HEK293 (cell line): ENCODE measurements around the gene BTBD3.

Source experiments
- CTCF ChIA-PET: fragments of 350-600 bp; formaldehyde crosslinking; extraction: SDS; loops from one replicate; lab custom pipeline; 2021; ENCODE audit warnings: antibody characterized with exemption; lab: Yijun Ruan, JAX
- POLR2A ChIA-PET: fragments of 300-600 bp; formaldehyde crosslinking; extraction: SDS; loops from one replicate; lab custom pipeline; 2020; ENCODE audit warnings: antibody characterized with exemption, inconsistent platforms; lab: Yijun Ruan, JAX
- H3K27ac ChIP-seq: fragments of 200-500 bp; sonication (Bioruptor generic); 2 replicates; pipeline ENCODE4 v1.5.1; 2014; ENCODE audit warnings: low read depth, low read length, control low read depth, inconsistent platforms; ENCODE audit errors: extremely low read depth
- H3K36me3 ChIP-seq, 2 experiments: fragments of 200-500 bp in 1 of 2; sonication (Bioruptor generic) in 1 of 2; 1 replicate in 1 of 2; 2 replicates in 1 of 2; pipeline ENCODE4 v1.5.1; 2014 to 2017; ENCODE audit warnings: inconsistent platforms in 2 of 2, low read length in 2 of 2; ENCODE audit not compliant: control insufficient read depth in 2 of 2, insufficient read depth in 1 of 2
- H3K4me1 ChIP-seq: fragments of 200-500 bp; sonication (Bioruptor generic); 2 replicates; pipeline ENCODE4 v1.5.1; 2014; ENCODE audit warnings: mild to moderate bottlenecking, low read length, inconsistent platforms; ENCODE audit not compliant: control insufficient read depth, insufficient read depth
- H3K4me3 ChIP-seq: 2 replicates; pipeline ENCODE4 v1.5.1; 2011; ENCODE audit warnings: low read depth, mild to moderate bottlenecking, control low read depth, low read length, moderate library complexity
- H3K9me3 ChIP-seq: fragments of 200-500 bp; sonication (Bioruptor generic); 2 replicates; pipeline ENCODE4 v1.5.1; 2014; ENCODE audit warnings: low read depth, low read length, inconsistent platforms; ENCODE audit not compliant: control insufficient read depth, insufficient read depth
- GFI1B ChIP-seq: fragments of 450-650 bp; formaldehyde crosslinking; IDR thresholded peaks from 2 replicates; pipeline ENCODE4 v1.5.1; 2016; ENCODE audit warnings: missing biosample characterization, missing genetic modification characterization
- GLIS1 ChIP-seq: fragments of 450-650 bp; formaldehyde crosslinking; IDR thresholded peaks from 2 replicates; pipeline ENCODE4 v1.5.1; 2016; ENCODE audit warnings: missing biosample characterization, missing genetic modification characterization
- KLF10 ChIP-seq: fragments of 450-650 bp; IDR thresholded peaks from 2 replicates; pipeline ENCODE4 v1.5.1; 2018; ENCODE audit warnings: missing biosample characterization, mild to moderate bottlenecking, missing genetic modification characterization
- MEIS1 ChIP-seq: sonication (generic); formaldehyde crosslinking; IDR thresholded peaks from 2 replicates; pipeline ENCODE4 v1.8.1; 2022; ENCODE audit warnings: missing genetic modification reagents, mild to moderate bottlenecking, borderline replicate concordance
- PRDM10 ChIP-seq: fragments of 450-650 bp; formaldehyde crosslinking; IDR thresholded peaks from 2 replicates; pipeline ENCODE4 v1.5.1; 2016; ENCODE audit warnings: missing biosample characterization, missing genetic modification characterization
- PRDM6 ChIP-seq: fragments of 450-650 bp; formaldehyde crosslinking; IDR thresholded peaks from 2 replicates; pipeline ENCODE4 v1.5.1; 2017; ENCODE audit warnings: missing biosample characterization, missing genetic modification characterization
- SP7 ChIP-seq: fragments of 450-650 bp; formaldehyde crosslinking; IDR thresholded peaks from 2 replicates; pipeline ENCODE4 v1.5.1; 2016; ENCODE audit warnings: missing biosample characterization, missing genetic modification characterization
- TCF7L2 ChIP-seq: IDR thresholded peaks from 2 replicates; pipeline ENCODE4 v1.6.1; 2011; ENCODE audit warnings: low read depth, mild to moderate bottlenecking, inconsistent platforms, low read length, moderate library complexity, borderline replicate concordance
- WT1 ChIP-seq: fragments of 450-650 bp; formaldehyde crosslinking; IDR thresholded peaks from 2 replicates; pipeline ENCODE4 v1.5.1; 2016; ENCODE audit warnings: missing biosample characterization, missing genetic modification characterization
- ZBTB1 ChIP-seq: fragments of 450-650 bp; formaldehyde crosslinking; IDR thresholded peaks from 2 replicates; pipeline ENCODE4 v1.5.1; 2016; ENCODE audit warnings: missing biosample characterization, missing genetic modification characterization
- ZBTB17 ChIP-seq: fragments of 450-650 bp; formaldehyde crosslinking; IDR thresholded peaks from 2 replicates; pipeline ENCODE4 v1.5.1; 2016; ENCODE audit warnings: missing biosample characterization, missing genetic modification characterization
- ZEB2 ChIP-seq: fragments of 450-650 bp; formaldehyde crosslinking; IDR thresholded peaks from 2 replicates; pipeline ENCODE4 v1.5.1; 2016; ENCODE audit warnings: missing biosample characterization, missing genetic modification characterization
- ZFP3 ChIP-seq: fragments of 450-650 bp; formaldehyde crosslinking; IDR thresholded peaks from 2 replicates; pipeline ENCODE4 v1.5.1; 2016; ENCODE audit warnings: low read depth, missing biosample characterization, missing genetic modification characterization
- ZNF174 ChIP-seq: fragments of 450-650 bp; formaldehyde crosslinking; IDR thresholded peaks from 2 replicates; pipeline ENCODE4 v1.5.0; 2017; ENCODE audit warnings: missing biosample characterization, mild to moderate bottlenecking, missing genetic modification characterization
- ZNF175 ChIP-seq: fragments of 450-650 bp; formaldehyde crosslinking; IDR thresholded peaks from 2 replicates; pipeline ENCODE4 v1.5.1; 2016; ENCODE audit warnings: missing biosample characterization, missing genetic modification characterization
- ZNF221 ChIP-seq: fragments of 450-650 bp; formaldehyde crosslinking; IDR thresholded peaks from 2 replicates; pipeline ENCODE4 v1.5.1; 2017; ENCODE audit warnings: missing biosample characterization, missing genetic modification characterization, borderline replicate concordance
- ZNF335 ChIP-seq: fragments of 450-650 bp; formaldehyde crosslinking; conservative IDR thresholded peaks from 2 replicates; pipeline ENCODE4 v1.5.1; 2016; ENCODE audit warnings: missing biosample characterization, missing genetic modification characterization
- ZNF362 ChIP-seq: fragments of 450-650 bp; formaldehyde crosslinking; IDR thresholded peaks from 2 replicates; pipeline ENCODE4 v1.5.1; 2016; ENCODE audit warnings: missing biosample characterization, missing genetic modification characterization
- ZNF366 ChIP-seq: fragments of 450-650 bp; formaldehyde crosslinking; conservative IDR thresholded peaks from 2 replicates; pipeline ENCODE4 v1.5.1; 2016; ENCODE audit warnings: missing biosample characterization, missing genetic modification characterization
- ZNF501 ChIP-seq: fragments of 450-650 bp; formaldehyde crosslinking; IDR thresholded peaks from 2 replicates; pipeline ENCODE4 v1.5.1; 2016; ENCODE audit warnings: missing biosample characterization, missing genetic modification characterization
- ZNF521 ChIP-seq: fragments of 450-650 bp; formaldehyde crosslinking; IDR thresholded peaks from 2 replicates; pipeline ENCODE4 v1.5.1; 2017; ENCODE audit warnings: missing biosample characterization, mild to moderate bottlenecking, missing genetic modification characterization
- ZNF549 ChIP-seq: fragments of 450-650 bp; IDR thresholded peaks from 2 replicates; pipeline ENCODE4 v1.5.1; 2018; ENCODE audit warnings: missing biosample characterization, missing genetic modification characterization, mild to moderate bottlenecking, inconsistent platforms, moderate library complexity
- ZNF600 ChIP-seq: fragments of 450-650 bp; formaldehyde crosslinking; IDR thresholded peaks from 2 replicates; pipeline ENCODE4 v1.5.1; 2016; ENCODE audit warnings: missing biosample characterization, missing genetic modification characterization
- ZNF654 ChIP-seq: fragments of 450-650 bp; formaldehyde crosslinking; IDR thresholded peaks from 2 replicates; pipeline ENCODE4 v1.5.1; 2016; ENCODE audit warnings: low read depth, missing biosample characterization, missing genetic modification characterization
- ZNF660 ChIP-seq: fragments of 450-650 bp; IDR thresholded peaks from 2 replicates; pipeline ENCODE4 v1.5.1; 2018; ENCODE audit warnings: missing biosample characterization, mild to moderate bottlenecking, missing genetic modification characterization
- ZNF670 ChIP-seq: fragments of 450-650 bp; formaldehyde crosslinking; IDR thresholded peaks from 2 replicates; pipeline ENCODE4 v1.5.1; 2016; ENCODE audit warnings: missing biosample characterization, missing genetic modification characterization, low read depth
- ZNF692 ChIP-seq: fragments of 450-650 bp; formaldehyde crosslinking; IDR thresholded peaks from 2 replicates; pipeline ENCODE4 v1.5.1; 2016; ENCODE audit warnings: missing biosample characterization, missing genetic modification characterization
- ZNF747 ChIP-seq: fragments of 450-650 bp; formaldehyde crosslinking; IDR thresholded peaks from 2 replicates; pipeline ENCODE4 v1.5.1; 2016; ENCODE audit warnings: missing biosample characterization, missing genetic modification characterization
- ZNF830 ChIP-seq: fragments of 450-650 bp; IDR thresholded peaks from 2 replicates; pipeline ENCODE4 v1.5.0; 2018; ENCODE audit warnings: missing biosample characterization, missing genetic modification characterization, low read depth, mild to moderate bottlenecking, moderate library complexity
- ZSCAN30 ChIP-seq: fragments of 450-650 bp; IDR thresholded peaks from 2 replicates; pipeline ENCODE4 v1.5.1; 2018; ENCODE audit warnings: missing biosample characterization, mild to moderate bottlenecking, missing genetic modification characterization, moderate library complexity

Gene BTBD3

GRCh38 chr20:11894062-11894461, 23.6 kb upstream of the BTBD3 start (continued):
- TF ChIP-seq PRDM6 (tag by site-specific recombination) (peak; percentile 81), ZNF654 (no peak), ZNF549 (no peak), ZNF600 (peak; percentile 92), PRDM10 (peak; percentile 71), ZBTB1 (tag by site-specific recombination) (no peak), ZEB2 (peak; percentile 28; the same call in 1 of the 2 replicates), KLF10 (tag by site-specific recombination) (0 out of 2 replicates have a peak, but pooled peaks have one; percentile 35), MEIS1 (CRISPR knock-in tag) (no peak), GFI1B (tag by site-specific recombination) (no peak), ZNF221 (tag by site-specific recombination) (no peak), ZNF174 (no peak), ZSCAN30 (tag by site-specific recombination) (no peak), ZNF366 (0 out of 2 replicates have a peak, but pooled peaks have one; percentile 21), ZNF660 (tag by site-specific recombination) (no peak), ZNF830 (no peak), GLIS1 (tag by site-specific recombination) (no peak), ZNF747 (no peak)

- Histone ChIP-seq H3K4me1 (peaks cover 32% of the 10 kb centered on the region), H3K27ac (peak overlapping the region; percentile 70), H3K36me3 (peaks cover 0 to 3% of the 10 kb centered on the region in 2 experiments; a peak in 2 of 3 replicates), H3K4me3 (no peak overlapping the region), H3K9me3 (no peaks in the 10 kb centered on the region)
- CTCF ChIA-PET = no interaction called here
- POLR2A ChIA-PET = interaction anchor here (0.6 kb wide), 1 partner anchor 306 kb away, joined by 3 read pairs; no protein-coding TSS in a partner anchor
- peak; percentile 68; the same call in 1 of the 2 replicates for TF ChIP-seq ZNF692 (tag by site-specific recombination)
- no peak for TF ChIP-seq WT1 (tag by site-specific recombination)
- TF ChIP-seq ZNF362 (tag by site-specific recombination) = peak; percentile 61; the same call in 1 of the 2 replicates
- peak; percentile 73 for TF ChIP-seq SP7 (tag by site-specific recombination)
- peak; percentile 23; the same call in 1 of the 2 replicates for TF ChIP-seq ZBTB17 (tag by site-specific recombination)
- peak; percentile 86 for TF ChIP-seq TCF7L2
- 0 out of 2 replicates have a peak, but pooled peaks have one; percentile 20 for TF ChIP-seq ZNF335 (tag by site-specific recombination)
- no peak for TF ChIP-seq ZNF670 (tag by site-specific recombination)
- TF ChIP-seq ZNF521 (tag by site-specific recombination) = no peak
- no peak for TF ChIP-seq ZNF501 (tag by site-specific recombination)
- no peak for TF ChIP-seq ZFP3 (tag by site-specific recombination)
- no peak for TF ChIP-seq ZBTB1 (tag by site-specific recombination)
- TF ChIP-seq ZNF175 (tag by site-specific recombination) = no peak
- peak; percentile 80 for TF ChIP-seq PRDM6 (tag by site-specific recombination)
Measured at GRCh38 chr20:11895861-11896387, 21.8 kb upstream of the BTBD3 start.
